Measurements from ENCODE around the gene KLHL4.

Gene KLHL4

DNA sequence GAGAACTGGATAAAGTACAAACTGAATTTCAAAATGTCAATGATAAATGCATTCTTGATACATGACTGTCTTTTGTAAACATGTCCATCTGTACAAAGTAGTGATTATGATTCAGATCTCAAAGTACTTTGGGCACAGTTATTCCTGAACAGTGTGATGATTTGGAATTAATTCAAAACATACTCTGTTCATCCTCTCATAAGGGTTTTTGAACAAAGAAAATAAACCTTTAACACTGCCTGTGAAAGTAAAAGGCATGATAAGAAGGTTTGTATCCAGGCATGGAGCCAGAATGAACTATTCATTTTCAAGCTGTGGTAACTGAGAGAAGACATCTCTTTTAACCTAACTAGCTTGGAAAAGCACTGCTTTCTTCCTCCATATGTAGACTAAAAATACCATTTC is 883 bp upstream of the KLHL4 start:
- TF ChIP-seq POLR2AphosphoS5 (IDR thresholded peaks at IDR 0.05; ENCODE audit: low read depth, low read length) (no peak), SIN3A (IDR thresholded peaks at IDR 0.05; ENCODE audit: borderline replicate concordance, insufficient read depth, low read length) (no peak), FOXP2 (optimal IDR thresholded peaks at IDR 0.05; ENCODE audit: borderline replicate concordance, extremely low read depth, extremely low read length, insufficient read depth) (no peak), TAF1 (IDR thresholded peaks at IDR 0.05; ENCODE audit: borderline replicate concordance, insufficient read depth, low read length) (no peak)
- TF ChIP-seq, protein P1, sequence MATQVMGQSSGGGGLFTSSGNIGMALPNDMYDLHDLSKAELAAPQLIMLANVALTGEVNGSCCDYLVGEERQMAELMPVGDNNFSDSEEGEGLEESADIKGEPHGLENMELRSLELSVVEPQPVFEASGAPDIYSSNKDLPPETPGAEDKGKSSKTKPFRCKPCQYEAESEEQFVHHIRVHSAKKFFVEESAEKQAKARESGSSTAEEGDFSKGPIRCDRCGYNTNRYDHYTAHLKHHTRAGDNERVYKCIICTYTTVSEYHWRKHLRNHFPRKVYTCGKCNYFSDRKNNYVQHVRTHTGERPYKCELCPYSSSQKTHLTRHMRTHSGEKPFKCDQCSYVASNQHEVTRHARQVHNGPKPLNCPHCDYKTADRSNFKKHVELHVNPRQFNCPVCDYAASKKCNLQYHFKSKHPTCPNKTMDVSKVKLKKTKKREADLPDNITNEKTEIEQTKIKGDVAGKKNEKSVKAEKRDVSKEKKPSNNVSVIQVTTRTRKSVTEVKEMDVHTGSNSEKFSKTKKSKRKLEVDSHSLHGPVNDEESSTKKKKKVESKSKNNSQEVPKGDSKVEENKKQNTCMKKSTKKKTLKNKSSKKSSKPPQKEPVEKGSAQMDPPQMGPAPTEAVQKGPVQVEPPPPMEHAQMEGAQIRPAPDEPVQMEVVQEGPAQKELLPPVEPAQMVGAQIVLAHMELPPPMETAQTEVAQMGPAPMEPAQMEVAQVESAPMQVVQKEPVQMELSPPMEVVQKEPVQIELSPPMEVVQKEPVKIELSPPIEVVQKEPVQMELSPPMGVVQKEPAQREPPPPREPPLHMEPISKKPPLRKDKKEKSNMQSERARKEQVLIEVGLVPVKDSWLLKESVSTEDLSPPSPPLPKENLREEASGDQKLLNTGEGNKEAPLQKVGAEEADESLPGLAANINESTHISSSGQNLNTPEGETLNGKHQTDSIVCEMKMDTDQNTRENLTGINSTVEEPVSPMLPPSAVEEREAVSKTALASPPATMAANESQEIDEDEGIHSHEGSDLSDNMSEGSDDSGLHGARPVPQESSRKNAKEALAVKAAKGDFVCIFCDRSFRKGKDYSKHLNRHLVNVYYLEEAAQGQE (IDR thresholded peaks at IDR 0.05; ENCODE audit: insufficient read depth in 1 of 2, low read depth in 2 of 2, low read length in 2 of 2) = no peak

DNA sequence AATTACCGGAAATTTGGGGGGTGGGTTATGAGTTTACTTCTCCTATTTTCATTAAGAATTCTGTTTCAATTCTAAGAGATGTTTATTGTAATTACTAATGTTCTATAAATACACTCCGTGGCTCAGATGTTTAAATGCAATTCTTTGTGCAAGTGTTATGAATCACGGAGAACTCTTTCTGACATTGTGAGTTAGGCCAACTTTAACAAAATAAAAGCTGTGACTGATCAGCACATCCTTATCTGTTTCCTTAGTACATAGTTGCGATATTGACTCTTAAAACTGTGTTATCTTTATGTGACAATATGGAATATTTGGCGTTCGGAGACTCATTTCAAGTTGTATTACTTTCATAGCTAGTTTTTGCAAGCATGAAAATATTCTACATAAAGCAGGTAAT is 902 bp downstream of the KLHL4 start:
- TF ChIP-seq TAF1 (IDR thresholded peaks at IDR 0.05; ENCODE audit: borderline replicate concordance, insufficient read depth, low read length) = no peak
- TF ChIP-seq, protein P1 (IDR thresholded peaks at IDR 0.05; ENCODE audit: insufficient read depth in 1 of 2, low read depth in 2 of 2, low read length in 2 of 2) = no peak
- TF ChIP-seq SIN3A (IDR thresholded peaks at IDR 0.05; ENCODE audit: borderline replicate concordance, insufficient read depth, low read length) = no peak
- no peak for TF ChIP-seq FOXP2 (optimal IDR thresholded peaks at IDR 0.05; ENCODE audit: borderline replicate concordance, extremely low read depth, extremely low read length, insufficient read depth)
- no peak for TF ChIP-seq POLR2AphosphoS5 (IDR thresholded peaks at IDR 0.05; ENCODE audit: low read depth, low read length)

DNA sequence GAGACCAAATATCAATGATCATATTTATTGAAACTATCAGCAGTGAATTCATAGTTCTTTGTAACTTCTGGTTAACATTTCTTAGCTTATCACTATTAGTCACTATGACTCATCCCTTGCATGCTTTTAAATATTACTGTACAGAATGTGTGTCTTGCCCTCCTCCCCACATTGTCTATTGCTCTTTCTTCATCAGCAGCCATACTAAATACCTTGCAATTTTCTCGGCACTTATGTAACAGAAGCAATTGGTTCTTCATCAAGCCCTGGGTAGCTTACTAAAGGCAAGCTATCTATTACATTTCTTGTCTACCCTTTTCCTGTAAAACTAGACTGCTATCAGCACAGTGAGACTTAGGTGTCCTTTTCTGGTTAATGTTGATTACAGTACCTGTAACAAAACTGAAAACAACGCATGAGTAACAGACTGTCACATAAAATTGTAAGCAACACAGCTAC is 8.2 kb downstream of the KLHL4 start:
- TF ChIP-seq POLR2AphosphoS5 (IDR thresholded peaks at IDR 0.05; ENCODE audit: low read depth, low read length) (no peak), SIN3A (IDR thresholded peaks at IDR 0.05; ENCODE audit: borderline replicate concordance, insufficient read depth, low read length) (no peak), FOXP2 (optimal IDR thresholded peaks at IDR 0.05; ENCODE audit: borderline replicate concordance, extremely low read depth, extremely low read length, insufficient read depth) (no peak), TAF1 (IDR thresholded peaks at IDR 0.05; ENCODE audit: borderline replicate concordance, insufficient read depth, low read length) (no peak)
- TF ChIP-seq, protein P1 (IDR thresholded peaks at IDR 0.05; ENCODE audit: insufficient read depth in 1 of 2, low read depth in 2 of 2, low read length in 2 of 2) = no peak

DNA sequence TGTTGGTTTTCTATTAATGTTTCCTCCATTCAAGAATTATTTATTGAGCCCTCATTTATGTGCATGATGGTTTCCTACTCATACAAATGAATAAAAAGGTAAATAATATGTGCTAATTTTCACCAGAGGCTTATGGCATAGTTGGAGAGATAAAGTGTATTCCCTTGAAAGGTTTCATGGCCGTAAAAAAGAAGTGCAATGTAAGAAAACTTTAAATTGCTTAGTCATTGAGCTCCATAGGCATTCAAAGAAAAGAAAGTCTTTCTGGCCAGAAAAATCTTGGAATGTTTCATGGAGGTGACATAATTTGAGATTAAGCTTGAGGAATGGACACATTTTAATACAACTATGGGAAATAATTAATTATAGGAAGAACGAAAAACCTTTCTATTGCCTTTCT is 8.7 kb downstream of the KLHL4 start:
- TF ChIP-seq TAF1 (IDR thresholded peaks at IDR 0.05; ENCODE audit: borderline replicate concordance, insufficient read depth, low read length) (no peak), FOXP2 (optimal IDR thresholded peaks at IDR 0.05; ENCODE audit: borderline replicate concordance, extremely low read depth, extremely low read length, insufficient read depth) (no peak), POLR2AphosphoS5 (IDR thresholded peaks at IDR 0.05; ENCODE audit: low read depth, low read length) (no peak), SIN3A (IDR thresholded peaks at IDR 0.05; ENCODE audit: borderline replicate concordance, insufficient read depth, low read length) (no peak)

DNA sequence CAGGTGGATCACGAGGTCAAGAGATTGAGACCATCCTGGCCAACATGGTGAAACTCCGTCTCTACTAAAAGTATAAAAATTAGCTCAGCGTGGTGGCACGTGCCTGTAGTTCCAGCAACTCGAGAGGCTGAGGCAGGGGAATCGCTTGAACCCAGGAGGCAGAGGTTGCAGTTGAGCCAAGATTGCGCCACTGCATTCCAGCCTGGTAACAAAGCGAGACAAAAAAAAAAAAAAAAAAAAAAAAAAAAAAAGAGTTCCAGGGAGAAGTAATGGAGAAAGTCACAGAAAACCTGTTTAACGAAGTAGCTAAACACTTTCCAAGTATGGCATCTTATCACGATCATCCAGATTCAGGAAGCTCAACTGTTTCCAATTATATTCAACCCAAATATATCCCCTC is 10.9 kb downstream of the KLHL4 start:
- no peak for TF ChIP-seq POLR2AphosphoS5 (IDR thresholded peaks at IDR 0.05; ENCODE audit: low read depth, low read length)
- TF ChIP-seq, protein P1 (IDR thresholded peaks at IDR 0.05; ENCODE audit: insufficient read depth in 1 of 2, low read depth in 2 of 2, low read length in 2 of 2) = no peak
- TF ChIP-seq TAF1 (IDR thresholded peaks at IDR 0.05; ENCODE audit: borderline replicate concordance, insufficient read depth, low read length) = no peak
- TF ChIP-seq SIN3A (IDR thresholded peaks at IDR 0.05; ENCODE audit: borderline replicate concordance, insufficient read depth, low read length) = no peak
- TF ChIP-seq FOXP2 (optimal IDR thresholded peaks at IDR 0.05; ENCODE audit: borderline replicate concordance, extremely low read depth, extremely low read length, insufficient read depth) = no peak

All from PFSK-1 (cell line).